22Rv1 (cell line): ENCODE data around the gene HLA-DOA.

ENCODE experiments used
- H3K27ac ChIP-seq: fragments of 450-650 bp; 2 replicates; pipeline ENCODE4 v1.5.1; 2017
- CTCF ChIP-seq: fragments of 450-650 bp; IDR thresholded peaks from 2 replicates; pipeline ENCODE4 v1.5.1; 2017; ENCODE audit warnings: mild to moderate bottlenecking
- ZFX ChIP-seq: fragments of 450-650 bp; IDR thresholded peaks from 2 replicates; pipeline ENCODE4 v1.6.1; 2017; ENCODE audit warnings: antibody characterized with exemption, borderline replicate concordance

Gene HLA-DOA

GRCh38 chr6:32977272-32977952, 32.0 kb downstream of the HLA-DOA start:
- peak overlapping the region; percentile 100 for H3K27ac ChIP-seq
- TF ChIP-seq CTCF, result no peak
- TF ChIP-seq ZFX, result no peak

- peak overlapping the region; percentile 100 for H3K27ac ChIP-seq
- TF ChIP-seq CTCF (no peak), ZFX (no peak)
These were observed 32.9 kb downstream of the HLA-DOA start for GRCh38 chr6:32976334-32977069.

GRCh38 chr6:32975886-32976285, 33.5 kb downstream of the HLA-DOA start:
- peak overlapping the region; percentile 100 for H3K27ac ChIP-seq
- TF ChIP-seq CTCF (no peak), ZFX (no peak)

- no peak for TF ChIP-seq CTCF
- TF ChIP-seq ZFX, result no peak
These were observed 34.7 kb downstream of the HLA-DOA start for GRCh38 chr6:32974541-32975308.

GRCh38 chr6:32974016-32974333, 35.4 kb downstream of the HLA-DOA start:
- H3K27ac ChIP-seq, result peak overlapping the region; percentile 100
- TF ChIP-seq CTCF, result no peak
- no peak for TF ChIP-seq ZFX

More at GRCh38 chr6:32974541-32975308, 34.7 kb downstream of the HLA-DOA start:
- peak overlapping the region; percentile 100 for H3K27ac ChIP-seq

GRCh38 chr6:32973144-32974015, 36.0 kb downstream of the HLA-DOA start:
- TF ChIP-seq ZFX (no peak), CTCF (no peak)
- peak overlapping the region; percentile 100 for H3K27ac ChIP-seq
